PC-9 (cell line): ENCODE data around the gene YPEL1. TPM values are rescaled to one million over a fixed set of nuclear protein-coding genes. Genes with fewer than 3 reads are reported as not detected.

Experiments
- BruUV-seq: library from RNA; stranded (reverse); fragments of 400-500 nt; replicated peaks from 2 replicates; lab custom pipeline; 2021; lab: Mats Ljungman, UMichigan
- CTCF ChIA-PET: fragments of 300-600 bp; sonication (Branson Sonifier 250); formaldehyde crosslinking; loops from one replicate; lab custom pipeline; 2022; ENCODE audit warnings: antibody characterized with exemption; lab: Charles Lee
- POLR2A ChIA-PET: fragments of 300-600 bp; sonication (Branson Sonifier 250); formaldehyde crosslinking; loops from one replicate; lab custom pipeline; 2022; ENCODE audit warnings: antibody characterized with exemption; ENCODE audit not compliant: unreplicated experiment; lab: Charles Lee
- DNase-seq, 2 experiments: peaks; one replicate each; pipeline versions ENCODE4 v3.0.0 to v3.0.0-alpha.2; 2015 to 2022; ENCODE audit warnings: mixed read lengths in 1 of 2
- H2AFZ ChIP-seq: fragments of 200-600 bp; sonication (generic); 2 replicates; pipeline ENCODE4 v1.8.1; 2017; ENCODE audit warnings: antibody characterized with exemption
- H3F3A ChIP-seq: fragments of 200-600 bp; sonication (generic); 2 replicates; pipeline ENCODE4 v1.8.1; 2017; ENCODE audit warnings: antibody characterized with exemption, mild to moderate bottlenecking, low read depth; ENCODE audit not compliant: insufficient read depth
- H3K27ac ChIP-seq: fragments of 200-600 bp; sonication (generic); 2 replicates; pipeline ENCODE4 v1.6.1; 2016; ENCODE audit warnings: mixed run types
- H3K27me3 ChIP-seq: fragments of 200-600 bp; sonication (generic); 2 replicates; pipeline ENCODE4 v1.6.1; 2016; ENCODE audit warnings: low read depth, mixed run types; ENCODE audit not compliant: insufficient read depth
- H3K36me3 ChIP-seq: fragments of 200-600 bp; sonication (generic); 2 replicates; pipeline ENCODE4 v1.6.1; 2016; ENCODE audit warnings: low read depth, mixed run types
- H3K4me1 ChIP-seq: fragments of 200-600 bp; sonication (generic); replicated peaks from 2 replicates; pipeline ENCODE4 v1.6.1; 2016; ENCODE audit warnings: mixed run types; ENCODE audit not compliant: insufficient read depth
- H3K4me2 ChIP-seq: fragments of 200-600 bp; sonication (generic); 2 replicates; pipeline ENCODE4 v1.6.1; 2017; ENCODE audit warnings: mixed run types
- H3K4me3 ChIP-seq: fragments of 200-600 bp; sonication (generic); 2 replicates; pipeline ENCODE4 v1.6.1; 2016; ENCODE audit warnings: mixed run types
- H3K79me2 ChIP-seq: fragments of 200-600 bp; sonication (generic); 2 replicates; pipeline ENCODE4 v1.6.1; 2017; ENCODE audit warnings: low read depth, mixed run types
- H3K9me2 ChIP-seq: fragments of 200-600 bp; sonication (generic); 2 replicates; pipeline ENCODE4 v1.8.1; 2017; ENCODE audit warnings: mild to moderate bottlenecking; ENCODE audit not compliant: insufficient read depth
- H3K9me3 ChIP-seq: fragments of 200-600 bp; sonication (generic); 2 replicates; pipeline ENCODE4 v1.8.1; 2016; ENCODE audit warnings: low read depth; ENCODE audit not compliant: insufficient read depth
- H4K20me1 ChIP-seq: fragments of 200-600 bp; sonication (generic); 2 replicates; pipeline ENCODE4 v1.8.1; 2017; ENCODE audit not compliant: insufficient read depth
- EZH2 ChIP-seq: fragments of 200-600 bp; sonication (generic); IDR thresholded peaks from 2 replicates; pipeline ENCODE4 v1.8.0; 2017; ENCODE audit warnings: antibody characterized with exemption, low read depth
- intact Hi-C: fragments of 100-400 bp; cut with micrococcal nuclease; formaldehyde crosslinking; loops from one replicate; pipeline ENCODE4 v1.10.0; 2022; ENCODE audit not compliant: unreplicated experiment
- total RNA-seq: library from RNA; stranded (reverse); gene quantifications from 2 replicates; pipeline ENCODE4 v1.2.3, GENCODE V29; 2021
- TF ChIP-seq, protein P1 (sequence below): fragments of 200-600 bp; sonication (generic); conservative IDR thresholded peaks from 2 replicates; pipeline ENCODE4 v1.6.1; 2017; ENCODE audit warnings: mixed run types, antibody characterized with exemption, mild to moderate bottlenecking, moderate library complexity

The YPEL1 gene
- total RNA-seq, 1 experiment from 2014 or later, result 5.2 TPM

- intact Hi-C loops, result no loop called here
- no peaks in the 10 kb centered on the region for H3K36me3 ChIP-seq
- CTCF ChIA-PET, result no interaction called here
These were observed 25.0 kb upstream of the YPEL1 start for GRCh38 chr22:21760640-21761039.

GRCh38 chr22:21759646-21760376 is 24.2 kb upstream of the YPEL1 start:
- no peaks in the 10 kb centered on the region for H3K9me2 ChIP-seq
- intact Hi-C loops, result no loop called here
- no peak for TF ChIP-seq EZH2
- TF ChIP-seq, protein P1, sequence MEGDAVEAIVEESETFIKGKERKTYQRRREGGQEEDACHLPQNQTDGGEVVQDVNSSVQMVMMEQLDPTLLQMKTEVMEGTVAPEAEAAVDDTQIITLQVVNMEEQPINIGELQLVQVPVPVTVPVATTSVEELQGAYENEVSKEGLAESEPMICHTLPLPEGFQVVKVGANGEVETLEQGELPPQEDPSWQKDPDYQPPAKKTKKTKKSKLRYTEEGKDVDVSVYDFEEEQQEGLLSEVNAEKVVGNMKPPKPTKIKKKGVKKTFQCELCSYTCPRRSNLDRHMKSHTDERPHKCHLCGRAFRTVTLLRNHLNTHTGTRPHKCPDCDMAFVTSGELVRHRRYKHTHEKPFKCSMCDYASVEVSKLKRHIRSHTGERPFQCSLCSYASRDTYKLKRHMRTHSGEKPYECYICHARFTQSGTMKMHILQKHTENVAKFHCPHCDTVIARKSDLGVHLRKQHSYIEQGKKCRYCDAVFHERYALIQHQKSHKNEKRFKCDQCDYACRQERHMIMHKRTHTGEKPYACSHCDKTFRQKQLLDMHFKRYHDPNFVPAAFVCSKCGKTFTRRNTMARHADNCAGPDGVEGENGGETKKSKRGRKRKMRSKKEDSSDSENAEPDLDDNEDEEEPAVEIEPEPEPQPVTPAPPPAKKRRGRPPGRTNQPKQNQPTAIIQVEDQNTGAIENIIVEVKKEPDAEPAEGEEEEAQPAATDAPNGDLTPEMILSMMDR, result no peak
- ChIA-PET CTCF (no interaction called here), POLR2A (no interaction called here)
- H3K4me3 ChIP-seq, result no peak overlapping the region
- no peak overlapping the region for H3K4me2 ChIP-seq
- no peaks in the 10 kb centered on the region for H4K20me1 ChIP-seq
- H3K4me1 ChIP-seq, result no peaks in the 10 kb centered on the region; the same call in 1 of the 2 replicates
- no peak for DNase-seq
- no peak overlapping the region for H2AFZ ChIP-seq
- no peak overlapping the region for H3K27ac ChIP-seq
- BruUV-seq, result no TSS peak
- H3K9me3 ChIP-seq, result no peaks in the 10 kb centered on the region
- no peaks in the 10 kb centered on the region for H3F3A ChIP-seq
- H3K79me2 ChIP-seq, result no peaks in the 10 kb centered on the region
- no peaks in the 10 kb centered on the region for H3K27me3 ChIP-seq
- no peaks in the 10 kb centered on the region for H3K36me3 ChIP-seq

More at GRCh38 chr22:21760640-21761039, 25.0 kb upstream of the YPEL1 start:
- no TSS peak for BruUV-seq
- no peak overlapping the region for H2AFZ ChIP-seq
- no peak overlapping the region for H3K27ac ChIP-seq
- no peaks in the 10 kb centered on the region; the same call in 1 of the 2 replicates for H3K4me1 ChIP-seq
- no peaks in the 10 kb centered on the region for H3F3A ChIP-seq
- no peaks in the 10 kb centered on the region for H3K9me3 ChIP-seq
- no peaks in the 10 kb centered on the region for H4K20me1 ChIP-seq
- no peaks in the 10 kb centered on the region for H3K79me2 ChIP-seq
- H3K4me3 ChIP-seq, result no peak overlapping the region
- TF ChIP-seq, protein P1, result no peak
- no peak for TF ChIP-seq EZH2
- H3K9me2 ChIP-seq, result no peaks in the 10 kb centered on the region
- DNase-seq, result no peak
- H3K27me3 ChIP-seq, result no peaks in the 10 kb centered on the region
- POLR2A ChIA-PET, result interaction anchor here (0.5 kb wide), 1 partner anchor 76 kb away, joined by 4 read pairs; no protein-coding TSS in a partner anchor
- no peak overlapping the region for H3K4me2 ChIP-seq

DNA sequence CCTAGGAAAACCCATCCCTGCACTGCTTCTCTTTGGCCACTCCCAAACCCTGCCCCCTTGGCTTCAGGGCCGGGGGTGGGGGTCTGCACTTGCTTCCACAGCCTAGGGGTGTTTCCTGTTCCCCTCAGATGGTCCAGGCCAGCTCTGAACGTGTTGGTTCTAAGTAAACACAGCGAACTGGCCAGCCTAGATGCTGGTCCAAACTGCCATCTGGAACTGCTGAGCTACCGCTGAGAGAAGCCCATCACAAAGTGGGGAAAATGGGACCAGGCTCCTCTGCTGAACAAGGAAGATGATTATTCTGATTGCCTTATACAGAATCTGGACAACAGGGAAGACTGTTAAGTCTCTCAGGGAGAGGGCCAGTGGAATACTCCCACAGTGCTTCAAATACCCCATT is 23.5 kb upstream of the YPEL1 start:
- H3K4me1 ChIP-seq, result no peaks in the 10 kb centered on the region; the same call in 1 of the 2 replicates

More for the DNA sequence above, 23.5 kb upstream of the YPEL1 start:
- no peak overlapping the region for H3K4me2 ChIP-seq
- no peaks in the 10 kb centered on the region for H3K27me3 ChIP-seq
- no peaks in the 10 kb centered on the region for H3F3A ChIP-seq
- no peaks in the 10 kb centered on the region for H3K9me2 ChIP-seq
- H3K4me3 ChIP-seq, result no peak overlapping the region
- H3K27ac ChIP-seq, result no peak overlapping the region
- no peak overlapping the region for H2AFZ ChIP-seq
- H4K20me1 ChIP-seq, result no peaks in the 10 kb centered on the region
- DNase-seq, result no peak
- no TSS peak for BruUV-seq
- H3K36me3 ChIP-seq, result no peaks in the 10 kb centered on the region
- ChIA-PET CTCF (no interaction called here), POLR2A (no interaction called here)
- no peaks in the 10 kb centered on the region for H3K9me3 ChIP-seq
- no peaks in the 10 kb centered on the region for H3K79me2 ChIP-seq
- intact Hi-C loops, result no loop called here
- TF ChIP-seq EZH2, result no peak
- TF ChIP-seq, protein P1, result no peak
